ENCODE results near the gene SNX9.
"Not testable (repeated sequence)": the region's sequence is repeated elsewhere in the genome, so short reads cannot be mapped to it uniquely, and the experiment has no call there.

SNX9 gene

DNA sequence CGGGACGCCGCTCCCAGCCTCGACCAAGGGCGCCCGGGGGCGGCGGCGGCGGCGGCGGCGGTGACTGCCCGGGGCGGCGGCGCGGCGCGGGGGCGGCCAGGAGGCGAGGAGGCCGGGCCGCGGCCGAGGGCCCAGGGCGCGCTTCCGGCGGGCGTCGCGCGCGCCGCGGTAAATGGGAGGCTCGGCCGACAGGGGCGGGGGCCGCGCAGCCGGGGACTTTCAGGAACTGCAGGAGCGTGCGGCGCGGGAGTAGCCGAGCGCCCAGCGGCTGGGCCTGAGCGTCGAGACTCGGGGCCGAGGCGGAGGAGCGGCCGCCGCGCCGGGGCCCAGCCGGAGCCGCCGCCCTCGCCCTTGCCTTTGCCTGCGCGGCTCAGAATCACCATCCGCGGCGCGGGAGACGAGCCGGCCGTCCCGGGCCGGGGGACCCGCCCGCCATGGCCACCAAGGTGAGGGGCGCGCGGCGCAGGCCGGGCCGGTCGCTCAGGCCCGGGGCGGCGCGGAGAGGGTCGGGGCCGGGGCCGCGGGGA lies at the start of gene SNX9:
Gene SNX9, plus strand, starts transcription at position 246 of the 527 bp plus-strand sequence. Its CDS starts 189 bp downstream, at position 435.
- DNase-seq (ENCODE audit: low read depth) = no peak

GRCh38 chr6:157773248-157773773 lies 49.7 kb upstream of the SNX9 start:
- no peak for DNase-seq (ENCODE audit: low read depth)

- no peak for DNase-seq (ENCODE audit: low read depth)
Measured at GRCh38 chr6:157774153-157775135, 48.6 kb upstream of the SNX9 start.

DNA sequence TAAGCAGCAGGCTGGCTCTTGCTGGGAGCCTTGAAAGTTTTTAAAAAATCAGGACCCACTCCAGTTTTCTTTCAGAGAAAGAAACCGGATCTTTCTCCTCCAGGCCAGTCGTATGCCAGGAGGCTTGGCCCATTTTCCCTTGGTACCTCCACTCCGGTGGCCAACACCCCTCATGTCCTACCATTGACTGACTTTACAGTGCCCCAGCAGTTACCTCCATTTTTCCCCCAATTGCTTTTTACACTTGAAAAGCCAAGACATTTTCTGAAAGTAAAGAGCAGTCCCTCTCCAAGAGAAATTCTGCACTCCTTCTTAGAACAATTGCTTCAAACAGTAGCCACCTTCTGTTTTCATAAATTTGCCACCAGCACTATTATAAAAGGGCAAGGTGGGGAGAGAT lies 47.7 kb upstream of the SNX9 start:
- DNase-seq (ENCODE audit: low read depth) = no peak

DNA sequence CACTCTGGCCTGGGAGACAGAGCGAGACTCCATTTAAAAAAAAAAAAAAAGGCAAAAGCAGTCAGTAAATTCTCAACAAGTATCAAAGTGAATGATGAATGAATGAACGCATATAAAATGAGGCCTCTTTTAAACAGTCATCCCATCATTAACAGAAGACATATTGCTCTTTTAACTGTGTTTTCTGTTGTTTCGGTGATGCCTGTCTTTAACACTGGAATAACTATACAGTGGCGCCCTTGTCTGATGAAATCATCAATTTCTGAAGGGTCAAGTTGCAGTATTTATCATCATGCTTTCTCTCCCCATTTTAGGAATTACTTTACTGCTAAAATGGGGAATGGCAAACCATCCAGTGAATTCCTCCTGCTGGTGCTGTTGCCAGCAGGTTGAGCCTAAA lies 45.7 kb upstream of the SNX9 start:
- DNase-seq (ENCODE audit: low read depth) = no peak

GRCh38 chr6:157778719-157779118 lies 44.3 kb upstream of the SNX9 start:
- DNase-seq (ENCODE audit: low read depth) = no peak

DNA sequence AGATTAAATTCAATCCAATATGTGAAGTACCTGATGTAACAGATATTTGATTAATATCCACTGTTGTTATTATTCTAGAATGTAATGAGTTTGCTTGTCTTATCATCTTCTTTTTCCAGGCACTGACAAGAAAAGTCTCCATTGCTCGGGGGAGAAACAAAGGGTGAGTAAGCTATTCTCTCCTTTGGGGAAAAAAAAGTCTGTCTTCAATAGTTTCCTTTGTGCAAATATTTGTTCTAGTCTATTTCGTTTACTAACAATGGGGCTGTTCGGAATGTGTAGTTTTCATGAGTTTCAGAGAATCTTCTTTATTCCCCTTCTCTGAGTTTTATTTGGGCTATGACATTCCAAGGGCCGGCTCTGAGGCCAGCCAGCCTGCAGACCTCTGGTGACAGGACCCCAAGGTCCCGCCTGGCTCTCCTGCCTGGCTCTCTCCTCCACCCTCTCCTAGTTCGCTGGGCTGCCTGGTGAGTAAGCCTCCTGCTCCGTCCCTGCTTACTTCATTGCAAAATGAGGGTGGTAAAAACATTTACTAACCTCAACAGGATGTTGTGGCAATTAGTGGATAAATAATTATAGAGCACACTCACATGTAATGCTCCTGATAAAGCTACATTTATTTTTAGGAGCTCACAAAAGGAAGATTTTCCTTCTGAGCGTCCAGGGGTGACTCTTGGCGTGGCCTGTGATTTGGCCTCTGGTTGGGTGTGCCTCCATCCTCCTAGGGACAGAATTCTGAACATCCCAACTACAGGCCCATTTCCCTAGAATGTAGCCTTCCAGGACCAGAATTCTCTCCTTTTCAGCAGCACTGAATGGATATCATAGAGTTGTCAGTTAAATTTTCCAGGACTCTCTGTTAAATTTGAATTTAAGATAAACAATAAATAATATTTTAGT lies 43.1 kb upstream of the SNX9 start:
- DNase-seq (ENCODE audit: low read depth) = no peak

DNA sequence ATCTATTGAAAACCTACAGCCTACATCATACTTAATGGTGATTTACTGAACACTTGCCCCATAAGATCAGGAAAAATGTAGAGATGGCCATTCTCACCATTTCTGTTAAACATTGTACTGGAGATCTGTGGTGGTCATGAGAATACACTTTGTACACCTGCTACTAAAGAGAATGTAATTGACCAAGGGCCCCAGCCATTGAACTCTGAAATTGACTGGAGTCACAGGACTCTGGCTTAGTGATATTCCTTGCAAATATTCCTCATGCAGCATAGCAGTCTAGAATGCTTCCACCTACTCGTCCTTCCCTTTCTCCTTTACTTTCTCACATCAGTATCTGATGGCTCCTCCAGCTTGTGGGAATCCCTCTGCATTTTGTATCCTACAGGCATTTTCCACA lies 37.4 kb upstream of the SNX9 start:
- DNase-seq (ENCODE audit: low read depth) = no peak

DNA sequence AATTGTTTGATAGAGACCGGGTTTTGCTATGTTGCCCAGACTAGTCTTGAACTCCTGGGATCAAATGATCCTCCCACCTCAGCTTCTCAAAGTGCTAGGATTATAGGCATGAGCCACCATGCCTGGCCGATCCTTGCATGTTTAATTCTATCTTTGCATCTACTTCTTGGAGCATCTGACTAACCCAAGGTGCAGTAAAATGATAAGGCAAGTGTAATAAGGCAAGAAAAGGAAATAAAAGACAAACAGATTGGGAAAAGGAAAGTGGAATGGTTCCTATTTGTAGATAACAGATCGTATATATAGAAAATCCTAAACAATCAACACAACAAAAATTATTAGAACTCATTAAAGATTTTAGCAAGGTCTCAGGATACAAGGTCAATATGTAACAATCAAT lies 36.8 kb upstream of the SNX9 start:
- DNase-seq (ENCODE audit: low read depth) = no peak

GRCh38 chr6:157787080-157787479 lies 36.0 kb upstream of the SNX9 start:
- no peak for DNase-seq (ENCODE audit: low read depth)

DNA sequence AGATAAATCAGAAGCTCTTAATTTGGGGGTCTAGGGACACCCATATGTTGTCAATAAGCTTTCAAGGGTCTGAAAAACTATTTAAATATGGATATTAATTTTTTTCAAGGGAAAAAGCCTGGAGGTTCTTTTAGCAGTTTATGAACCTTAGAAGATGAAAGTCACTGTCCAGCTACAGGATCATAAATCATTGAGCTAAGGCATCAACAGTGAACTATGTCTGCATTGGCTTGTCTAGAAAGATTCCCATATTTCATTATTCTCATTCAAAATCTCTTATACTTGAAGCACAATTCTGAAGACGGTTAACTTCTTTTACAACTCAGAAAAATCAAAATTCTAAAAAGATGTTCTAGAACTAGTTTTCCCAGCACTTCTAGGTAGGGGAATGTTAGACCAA lies 34.9 kb upstream of the SNX9 start:
- no peak for DNase-seq (ENCODE audit: low read depth)

DNA sequence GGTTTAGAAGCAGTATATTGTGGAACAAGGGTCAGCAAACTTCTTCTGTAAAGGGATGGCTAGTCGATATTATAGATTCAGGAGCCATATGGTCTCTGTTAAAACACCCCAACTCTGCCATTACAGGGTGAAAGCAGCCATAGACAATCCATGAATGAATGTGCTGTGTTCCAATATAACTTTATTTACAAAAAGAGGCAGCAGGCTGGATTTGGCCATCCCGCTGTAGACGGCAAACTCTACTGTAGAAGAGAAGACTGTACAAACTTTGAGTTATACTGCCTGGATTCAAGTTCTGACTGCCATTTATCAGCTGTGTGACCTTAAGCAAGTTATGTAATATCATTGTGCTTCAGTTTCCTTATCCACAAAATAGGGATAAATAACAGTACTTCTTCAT lies 33.7 kb upstream of the SNX9 start:
- DNase-seq (ENCODE audit: low read depth) = no peak

GRCh38 chr6:157789861-157790260 lies 33.2 kb upstream of the SNX9 start:
- no peak for DNase-seq (ENCODE audit: low read depth)

DNA sequence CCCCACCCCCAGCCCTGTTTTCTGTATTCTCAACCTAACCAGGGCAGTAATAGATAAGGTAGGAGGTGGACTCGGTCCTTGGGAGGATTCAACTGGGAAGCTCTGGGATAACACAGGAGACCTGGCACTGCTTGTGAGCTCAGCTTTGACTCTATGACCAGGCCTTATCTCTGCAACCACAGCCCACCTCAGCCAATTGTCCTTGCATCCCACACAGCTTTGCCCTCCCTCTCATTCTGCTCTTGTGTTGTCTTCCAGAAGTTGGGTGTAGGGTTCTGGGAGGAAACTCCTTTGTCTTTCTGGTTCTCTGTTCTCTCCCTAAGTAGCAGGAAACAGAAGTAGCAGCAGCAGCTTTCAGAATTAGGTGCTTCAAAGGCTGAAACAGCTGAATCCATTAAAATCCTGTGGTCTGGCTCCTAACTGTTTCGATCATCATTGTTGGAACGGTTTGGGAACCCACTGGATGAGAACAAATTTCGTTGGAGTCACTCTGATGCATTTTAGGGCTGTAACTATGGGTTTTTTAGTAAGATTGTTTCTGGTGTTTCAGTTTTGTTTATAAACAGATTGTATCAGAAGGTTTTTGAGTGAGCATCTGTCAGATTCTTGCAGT lies 32.4 kb upstream of the SNX9 start:
- no peak for DNase-seq (ENCODE audit: low read depth)

DNA sequence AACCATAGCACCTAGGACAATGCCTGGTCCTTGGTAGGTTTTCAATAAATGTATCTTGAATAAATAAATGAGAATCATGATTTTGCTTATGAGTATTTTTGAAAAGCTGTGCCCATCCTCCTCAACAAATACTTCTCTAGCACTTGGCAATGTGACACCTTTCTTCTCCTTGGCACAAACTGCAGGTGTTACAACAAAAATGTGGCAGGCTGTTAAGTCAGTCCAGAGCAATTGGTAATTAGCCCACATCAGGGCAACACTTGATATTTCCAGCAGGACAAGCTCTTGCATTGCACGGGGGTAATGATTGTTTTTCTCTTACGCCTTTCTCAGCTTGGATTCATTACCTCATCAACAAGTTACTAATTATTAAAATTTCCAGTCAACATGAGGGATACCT lies 31.6 kb upstream of the SNX9 start:
- DNase-seq (ENCODE audit: low read depth) = no peak

DNA sequence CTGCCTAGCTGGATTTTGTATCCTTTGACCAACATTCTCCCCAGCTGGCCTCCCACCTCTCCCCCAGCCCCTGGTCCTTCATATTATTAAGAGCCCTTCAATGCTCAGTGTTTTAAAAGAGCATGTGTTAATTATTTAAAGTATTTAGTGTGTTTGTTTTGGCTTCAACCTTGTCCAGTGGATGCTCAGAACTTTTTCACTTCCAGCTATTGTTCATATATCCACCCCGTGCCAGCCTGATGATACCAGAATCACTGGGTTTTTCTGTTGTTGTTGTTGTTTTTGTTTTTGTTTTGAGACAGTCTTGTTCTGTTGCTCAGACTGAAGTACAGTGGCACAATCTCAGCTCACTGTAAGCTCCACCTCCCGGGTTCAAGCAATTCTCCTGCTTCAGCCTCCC lies 30.4 kb upstream of the SNX9 start:
- no peak for DNase-seq (ENCODE audit: low read depth)

- not testable (repeated sequence) for DNase-seq (ENCODE audit: low read depth)
Measured at GRCh38 chr6:157794012-157794411, 29.0 kb upstream of the SNX9 start.

DNA sequence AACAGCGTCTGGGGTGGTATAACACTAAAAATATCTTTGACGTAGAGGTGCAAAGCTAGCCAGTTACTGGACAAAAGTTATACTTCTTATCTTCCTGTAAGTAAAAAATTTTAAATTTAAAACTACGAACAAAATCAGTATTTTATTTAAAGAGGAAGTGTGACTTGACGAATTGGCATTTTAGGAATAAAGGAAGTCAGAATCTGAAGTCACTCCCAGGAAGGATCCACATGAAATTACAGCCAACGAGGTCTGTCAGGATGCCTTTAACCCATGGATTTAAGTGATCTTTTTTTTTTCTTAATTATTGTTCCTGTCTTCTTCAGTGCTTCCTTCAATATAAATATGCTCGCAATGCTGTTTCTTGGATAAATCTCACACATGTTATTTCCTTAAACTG lies 27.2 kb upstream of the SNX9 start:
- no peak for DNase-seq (ENCODE audit: low read depth)

DNA sequence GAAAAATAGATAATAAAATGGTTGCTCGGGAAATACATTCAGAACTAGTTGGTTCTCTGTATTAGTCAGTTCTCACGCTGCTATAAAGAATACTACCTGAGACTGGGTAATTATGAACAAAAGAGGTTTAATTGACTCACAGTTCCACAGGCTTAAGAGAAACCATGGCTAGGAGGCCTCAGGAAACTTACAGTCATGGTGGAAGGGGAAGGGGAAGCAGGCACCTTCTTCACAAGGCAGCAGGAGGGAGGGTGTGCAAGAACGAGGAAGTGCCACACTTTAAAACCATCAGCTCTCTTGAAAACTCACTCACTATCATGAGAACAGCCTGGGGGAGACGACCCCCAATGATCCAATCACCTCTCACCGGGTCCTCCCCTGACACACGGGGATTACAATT lies 24.2 kb upstream of the SNX9 start:
- no peak for DNase-seq (ENCODE audit: low read depth)

DNA sequence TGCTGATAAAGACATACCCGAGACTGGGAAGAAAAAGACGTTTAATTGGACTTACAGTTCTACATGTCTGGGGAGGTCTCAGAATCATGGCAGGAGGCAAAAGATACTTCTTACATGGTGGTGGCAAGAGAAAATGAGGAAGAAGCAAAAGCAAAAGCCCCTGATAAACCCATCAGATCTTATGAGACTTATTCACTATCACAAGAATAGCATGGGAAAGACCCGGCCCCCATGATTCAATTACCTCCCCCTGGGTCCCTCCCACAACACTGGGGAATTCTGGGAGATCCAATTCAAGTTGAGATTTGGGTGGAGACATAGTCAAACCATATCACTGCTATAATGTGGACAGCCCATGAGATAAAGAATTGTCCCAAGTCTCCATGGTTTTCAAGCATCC lies 23.5 kb upstream of the SNX9 start:
- DNase-seq (ENCODE audit: low read depth) = not testable (repeated sequence)

GRCh38 chr6:157800420-157801237 lies 22.4 kb upstream of the SNX9 start:
- no peak for DNase-seq (ENCODE audit: low read depth)

Measured in stimulated activated CD8-positive, alpha-beta memory T cell treated with anti-CD3 and anti-CD28 coated beads, Interleukin-15, amount 100 ng/mL, for 1 hour (primary cell).